NCI-H2029 (cell line): Measurements from ENCODE around the gene SH2D3C.
A peak's percentile ranks its signal among the peaks of the same experiment; 100 is the strongest.
"Not testable (repeated sequence)": the region's sequence is repeated elsewhere in the genome, so short reads cannot be mapped to it uniquely, and the experiment has no call there.

Experiments
- DNase-seq: peaks from one replicate; lab custom pipeline; 2025; lab: John Stamatoyannopoulos, UW

Gene SH2D3C

GRCh38 chr9:127783111-127784008 lies 4.9 kb upstream of the SH2D3C start:
- no peak for DNase-seq

GRCh38 chr9:127781806-127782205 lies 3.3 kb upstream of the SH2D3C start:
- DNase-seq: no peak

GRCh38 chr9:127780909-127781308 lies 2.4 kb upstream of the SH2D3C start:
- not testable (repeated sequence) for DNase-seq

- no peak for DNase-seq
Measured at GRCh38 chr9:127780126-127780885, 1.8 kb upstream of the SH2D3C start.

GRCh38 chr9:127779136-127779981 lies 893 bp upstream of the SH2D3C start:
- DNase-seq: no peak

- no peak for DNase-seq
Measured at GRCh38 chr9:127777368-127777980, 992 bp downstream of the SH2D3C start.

GRCh38 chr9:127776924-127777289 lies 1.6 kb downstream of the SH2D3C start:
- no peak for DNase-seq

GRCh38 chr9:127776195-127776923 lies 2.1 kb downstream of the SH2D3C start:
- DNase-seq: peak; percentile 17

GRCh38 chr9:127773981-127774380 lies 4.5 kb downstream of the SH2D3C start:
- DNase-seq: no peak

- DNase-seq: no peak
Measured at GRCh38 chr9:127773272-127773671, 5.2 kb downstream of the SH2D3C start.

- no peak for DNase-seq
Measured at GRCh38 chr9:127772603-127773002, 5.9 kb downstream of the SH2D3C start.

GRCh38 chr9:127771570-127772189 lies 6.8 kb downstream of the SH2D3C start:
- DNase-seq: no peak

- DNase-seq: peak; percentile 97
Measured at GRCh38 chr9:127770905-127771569, 7.4 kb downstream of the SH2D3C start.

GRCh38 chr9:127770583-127770904 lies 7.9 kb downstream of the SH2D3C start:
- DNase-seq: no peak

- DNase-seq: no peak
Measured at GRCh38 chr9:127769929-127770582, 8.4 kb downstream of the SH2D3C start.

- no peak for DNase-seq
Measured at GRCh38 chr9:127769101-127769500, 9.4 kb downstream of the SH2D3C start.

- no peak for DNase-seq
Measured at GRCh38 chr9:127768698-127769097, 9.8 kb downstream of the SH2D3C start.

GRCh38 chr9:127767909-127768331 lies 10.5 kb downstream of the SH2D3C start:
- DNase-seq: no peak

- DNase-seq: no peak
Measured at GRCh38 chr9:127767410-127767809, 11.1 kb downstream of the SH2D3C start.

GRCh38 chr9:127765418-127765817 lies 13.0 kb downstream of the SH2D3C start:
- DNase-seq: no peak
